GM23338 (cell line): ENCODE results near the gene SELENOF.

Experiments used
- CREB1 ChIP-seq: fragments of 250-450 bp; sonication (Bioruptor Pico); IDR thresholded peaks from 2 replicates; pipeline ENCODE4 v1.5.0; 2020; ENCODE audit warnings: low read depth, mild to moderate bottlenecking, moderate library complexity
- CTCF ChIP-seq, 2 experiments: fragments of 200-600 bp in 1 of 2; sonication (generic) in 1 of 2; conservative IDR thresholded peaks; 2 replicates each; pipeline versions ENCODE4 v1.5.1 to v1.6.1; 2016 to 2017; ENCODE audit warnings: antibody characterized with exemption in 2 of 2, low read depth in 2 of 2, mild to moderate bottlenecking in 2 of 2, moderate library complexity in 1 of 2
- ETS1 ChIP-seq: IDR thresholded peaks from 2 replicates; pipeline ENCODE4 v1.6.1; 2016; ENCODE audit warnings: antibody characterized with exemption
- EZH2 ChIP-seq: fragments of 200-600 bp; sonication (generic); IDR thresholded peaks from one replicate; pipeline ENCODE4 v1.8.0; 2017; ENCODE audit warnings: antibody characterized with exemption, mild to moderate bottlenecking, low read depth; ENCODE audit not compliant: unreplicated experiment
- EZH2phosphoT487 ChIP-seq: fragments of 200-600 bp; sonication (generic); IDR thresholded peaks from one replicate; pipeline ENCODE4 v1.8.1; 2018; ENCODE audit warnings: antibody characterized with exemption; ENCODE audit not compliant: unreplicated experiment
- JUNB ChIP-seq: IDR thresholded peaks from one replicate; pipeline ENCODE4 v1.6.1; 2016; ENCODE audit warnings: antibody characterized with exemption; ENCODE audit not compliant: unreplicated experiment
- NANOG ChIP-seq: IDR thresholded peaks from 2 replicates; pipeline ENCODE4 v1.6.1; 2016; ENCODE audit warnings: antibody characterized with exemption, borderline replicate concordance
- POLR2AphosphoS5 ChIP-seq: IDR thresholded peaks from 2 replicates; pipeline ENCODE4 v1.6.1; 2016; ENCODE audit warnings: antibody characterized with exemption, low read depth
- REST ChIP-seq: IDR thresholded peaks from one replicate; pipeline ENCODE4 v1.6.1; 2018; ENCODE audit warnings: antibody characterized with exemption; ENCODE audit not compliant: unreplicated experiment
- STAT1 ChIP-seq: IDR thresholded peaks from one replicate; pipeline ENCODE4 v1.6.1; 2016; ENCODE audit warnings: antibody characterized with exemption; ENCODE audit not compliant: unreplicated experiment
- ZNF331 ChIP-seq: fragments of 250-450 bp; sonication (Bioruptor Pico); IDR thresholded peaks from 2 replicates; pipeline ENCODE4 v1.5.0; 2020; ENCODE audit warnings: low read depth, mild to moderate bottlenecking, moderate library complexity
- ZNF462 ChIP-seq: fragments of 250-450 bp; sonication (Bioruptor Pico); IDR thresholded peaks from 2 replicates; pipeline ENCODE4 v1.5.0; 2020; ENCODE audit warnings: mild to moderate bottlenecking, moderate library complexity

GRCh38 chr1:86942042-86942441 is 28.1 kb upstream of the SELENOF start:
- TF ChIP-seq CTCF (conservative IDR thresholded peaks at IDR 0.05; ENCODE audit: low read depth in 2 of 2) (no peak), ZNF462 (CRISPR knock-in tag) (no peak), POLR2AphosphoS5 (no peak), EZH2 (no peak), EZH2phosphoT487 (no peak), STAT1 (no peak), ZNF331 (no peak), REST (no peak), ETS1 (no peak), CREB1 (CRISPR knock-in tag) (no peak), NANOG (no peak), JUNB (no peak)
